Mesendoderm (in vitro differentiated cells): ENCODE data around the gene ACD.

Experiments used
- DNase-seq: peaks from one replicate; pipeline ENCODE4 v3.0.0; 2013
- H2AK5ac ChIP-seq: 2 replicates; pipeline ENCODE4 v1.6.1; 2013; ENCODE audit warnings: low read length, inconsistent platforms
- H2BK120ac ChIP-seq: 2 replicates; pipeline ENCODE4 v1.6.1; 2013; ENCODE audit warnings: low read depth, mild to moderate bottlenecking, low read length, moderate library complexity, mixed read lengths
- H2BK15ac ChIP-seq: replicated peaks from 2 replicates; pipeline ENCODE4 v1.6.1; 2013; ENCODE audit warnings: low read depth, mild to moderate bottlenecking, moderate library complexity
- H2BK5ac ChIP-seq: 2 replicates; pipeline ENCODE4 v1.6.1; 2013; ENCODE audit warnings: low read length, inconsistent platforms
- H3K18ac ChIP-seq: 2 replicates; pipeline ENCODE4 v1.6.1; 2013; ENCODE audit warnings: mild to moderate bottlenecking, low read length, mixed read lengths
- H3K23ac ChIP-seq: one replicate; pipeline ENCODE4 v1.6.1; 2013; ENCODE audit warnings: low read length
- H3K27ac ChIP-seq: 2 replicates; pipeline ENCODE4 v1.5.1; 2013; ENCODE audit warnings: low read depth, mild to moderate bottlenecking, inconsistent platforms, low read length, moderate library complexity
- H3K27me3 ChIP-seq: 2 replicates; pipeline ENCODE4 v1.6.1; 2013; ENCODE audit warnings: low read length, control low read depth, mild to moderate bottlenecking, inconsistent platforms; ENCODE audit not compliant: insufficient read depth, poor library complexity
- H3K36me3 ChIP-seq: 2 replicates; pipeline ENCODE4 v1.6.1; 2013; ENCODE audit warnings: low read length, inconsistent platforms; ENCODE audit not compliant: control insufficient read depth, insufficient read depth
- H3K4ac ChIP-seq: one replicate; pipeline ENCODE4 v1.6.1; 2013; ENCODE audit warnings: low read depth, mild to moderate bottlenecking, low read length, moderate library complexity
- H3K4me1 ChIP-seq: 2 replicates; pipeline ENCODE4 v1.6.1; 2013; ENCODE audit warnings: low read depth, low read length, inconsistent platforms; ENCODE audit not compliant: control insufficient read depth
- H3K4me2 ChIP-seq: 2 replicates; pipeline ENCODE4 v1.6.1; 2013; ENCODE audit warnings: low read length
- H3K4me3 ChIP-seq: 2 replicates; pipeline ENCODE4 v1.5.1; 2013; ENCODE audit warnings: mild to moderate bottlenecking, low read length
- H3K56ac ChIP-seq: one replicate; pipeline ENCODE4 v1.6.1; 2013; ENCODE audit warnings: low read length
- H3K79me1 ChIP-seq: 2 replicates; pipeline ENCODE4 v1.6.1; 2013; ENCODE audit warnings: low read length, inconsistent platforms
- H3K79me2 ChIP-seq: 2 replicates; pipeline ENCODE4 v1.6.1; 2013; ENCODE audit warnings: mild to moderate bottlenecking, low read length; ENCODE audit not compliant: control insufficient read depth, insufficient read depth
- H3K9ac ChIP-seq: 2 replicates; pipeline ENCODE4 v1.6.1; 2013; ENCODE audit warnings: low read length, inconsistent platforms
- H4K5ac ChIP-seq: one replicate; pipeline ENCODE4 v1.6.1; 2013; ENCODE audit warnings: low read length
- H4K8ac ChIP-seq: one replicate; pipeline ENCODE4 v1.6.1; 2013; ENCODE audit warnings: low read depth, mild to moderate bottlenecking, control low read depth, low read length, moderate library complexity
- WGBS: extraction: QIAGEN DNeasy Blood & Tissue Kit; methylation state at CpG from one replicate; pipeline ENCODE4 v1.1.7; 2013; ENCODE audit warnings: low lambda C conversion rate, missing lambda C conversion rate; ENCODE audit not compliant: insufficient coverage; ENCODE audit errors: extremely low coverage; 5-methylcytosine and 5-hydroxymethylcytosine counted together

Gene ACD

DNA sequence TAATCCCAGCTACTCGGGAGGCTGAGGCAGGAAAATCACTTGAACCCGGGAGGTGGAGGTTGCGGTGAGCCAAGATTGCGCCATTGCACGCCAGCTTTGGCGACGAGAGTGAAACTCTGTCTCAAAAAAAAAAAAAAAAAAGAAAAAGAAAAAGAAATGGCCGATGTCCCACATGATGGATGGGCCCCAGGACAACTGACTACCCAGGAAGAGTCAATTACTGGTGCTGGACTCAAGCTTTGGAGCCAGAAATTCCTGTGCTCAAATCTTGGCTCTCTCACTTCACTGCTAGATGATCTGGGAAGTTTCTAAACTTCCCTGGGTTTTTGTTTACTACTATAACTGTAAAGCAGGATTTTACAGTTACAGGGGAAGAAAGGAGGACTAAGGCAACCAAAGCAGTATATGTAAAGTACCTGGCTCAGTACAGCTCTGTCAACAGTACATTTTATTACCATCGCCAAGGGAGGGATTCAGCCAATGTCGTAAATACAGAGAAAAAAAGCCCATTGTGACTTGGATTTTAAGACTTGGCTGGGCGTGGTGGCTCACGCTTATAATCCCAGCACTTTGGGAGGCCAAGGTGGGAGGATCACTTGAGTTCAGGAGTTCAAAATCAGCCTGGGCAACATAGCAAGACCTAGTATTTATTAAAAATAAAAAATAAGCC lies 18.4 kb upstream of the ACD start:
- H3K36me3 ChIP-seq = no peaks in the 10 kb centered on the region
- no CpG with 5 or more reads among the region's 12 CpGs for WGBS
- no peak overlapping the region for H3K56ac ChIP-seq

DNA sequence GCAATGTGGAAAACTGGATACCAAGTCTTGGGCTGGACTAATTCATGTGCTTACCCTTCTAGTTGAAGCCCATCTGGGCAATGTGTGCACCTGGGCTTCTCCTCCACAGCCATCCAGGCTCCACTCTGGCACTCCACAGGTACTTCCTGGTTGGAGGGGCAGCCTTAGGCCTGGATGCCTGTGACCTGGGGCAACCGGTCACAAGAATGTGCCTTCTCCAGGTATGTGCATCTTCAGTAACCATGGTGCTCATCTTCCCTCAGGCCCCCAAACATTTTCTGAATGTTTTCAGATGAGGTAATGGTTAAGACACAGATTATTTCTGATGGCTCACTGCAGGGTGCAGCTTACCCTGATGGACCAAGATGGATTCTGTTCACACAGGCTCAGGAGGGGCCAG lies 17.7 kb upstream of the ACD start:
- no peak overlapping the region for H3K9ac ChIP-seq
- H3K79me2 ChIP-seq = no peaks in the 10 kb centered on the region
- no peaks in the 10 kb centered on the region for H3K36me3 ChIP-seq
- H3K4me2 ChIP-seq = no peak overlapping the region
- H2AK5ac ChIP-seq = no peak overlapping the region
- no peaks in the 10 kb centered on the region for H3K4me1 ChIP-seq
- H4K5ac ChIP-seq = no peak overlapping the region
- H2BK120ac ChIP-seq = no peak overlapping the region
- no peak overlapping the region for H3K18ac ChIP-seq
- no peak overlapping the region for H3K4me3 ChIP-seq
- H3K23ac ChIP-seq = no peak overlapping the region
- H2BK15ac ChIP-seq = no peak overlapping the region
- H3K56ac ChIP-seq = no peak overlapping the region
- H3K79me1 ChIP-seq = no peaks in the 10 kb centered on the region
- no peak overlapping the region for H2BK5ac ChIP-seq
- no CpG with 5 or more reads among the region's 1 CpG for WGBS
- H3K4ac ChIP-seq = no peak overlapping the region
- H3K27ac ChIP-seq = no peak overlapping the region
- DNase-seq = peak; percentile 98
- H4K8ac ChIP-seq = no peak overlapping the region
- no peaks in the 10 kb centered on the region for H3K27me3 ChIP-seq

More for the DNA sequence above, 18.4 kb upstream of the ACD start:
- Histone ChIP-seq H3K23ac (no peak overlapping the region), H2BK15ac (no peak overlapping the region), H3K79me2 (no peaks in the 10 kb centered on the region), H2BK120ac (no peak overlapping the region), H3K4me2 (no peak overlapping the region), H3K4me3 (no peak overlapping the region), H4K8ac (no peak overlapping the region), H2AK5ac (no peak overlapping the region), H3K27ac (no peak overlapping the region), H3K9ac (no peak overlapping the region), H3K27me3 (no peaks in the 10 kb centered on the region), H3K18ac (no peak overlapping the region), H4K5ac (no peak overlapping the region), H3K4me1 (no peaks in the 10 kb centered on the region), H3K4ac (no peak overlapping the region), H2BK5ac (no peak overlapping the region), H3K79me1 (no peaks in the 10 kb centered on the region)
- no peak for DNase-seq

DNA sequence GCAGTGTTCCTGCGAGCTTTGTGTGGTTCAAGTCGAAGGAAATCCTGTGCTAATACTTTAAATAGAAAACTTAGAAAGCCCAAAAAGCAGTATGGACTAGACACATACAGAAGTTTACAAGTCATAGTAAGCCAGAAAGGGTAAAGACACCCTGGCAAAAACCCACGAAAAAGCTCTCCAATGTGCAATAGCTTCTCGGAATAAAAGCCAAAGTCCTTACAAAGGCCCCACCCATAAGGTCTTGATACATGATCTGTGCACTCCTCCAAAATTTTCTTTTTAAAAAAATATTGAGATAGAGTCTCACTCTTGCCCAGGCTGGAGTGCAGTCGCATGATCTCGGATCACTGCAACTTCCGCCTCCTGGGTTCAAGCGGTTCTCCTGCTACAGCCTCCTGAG lies 16.9 kb upstream of the ACD start:
- Histone ChIP-seq H3K4ac (no peak overlapping the region), H3K9ac (no peak overlapping the region), H2BK120ac (no peak overlapping the region), H3K4me1 (no peaks in the 10 kb centered on the region), H3K79me2 (no peaks in the 10 kb centered on the region), H3K79me1 (no peaks in the 10 kb centered on the region), H3K56ac (no peak overlapping the region), H3K4me3 (no peak overlapping the region), H3K27me3 (no peaks in the 10 kb centered on the region), H3K4me2 (no peak overlapping the region), H3K23ac (no peak overlapping the region), H3K36me3 (no peaks in the 10 kb centered on the region), H2AK5ac (no peak overlapping the region), H2BK15ac (no peak overlapping the region), H2BK5ac (no peak overlapping the region), H4K8ac (no peak overlapping the region), H3K27ac (no peak overlapping the region), H4K5ac (no peak overlapping the region), H3K18ac (no peak overlapping the region)
- DNase-seq = no peak
- no CpG with 5 or more reads among the region's 8 CpGs for WGBS

DNA sequence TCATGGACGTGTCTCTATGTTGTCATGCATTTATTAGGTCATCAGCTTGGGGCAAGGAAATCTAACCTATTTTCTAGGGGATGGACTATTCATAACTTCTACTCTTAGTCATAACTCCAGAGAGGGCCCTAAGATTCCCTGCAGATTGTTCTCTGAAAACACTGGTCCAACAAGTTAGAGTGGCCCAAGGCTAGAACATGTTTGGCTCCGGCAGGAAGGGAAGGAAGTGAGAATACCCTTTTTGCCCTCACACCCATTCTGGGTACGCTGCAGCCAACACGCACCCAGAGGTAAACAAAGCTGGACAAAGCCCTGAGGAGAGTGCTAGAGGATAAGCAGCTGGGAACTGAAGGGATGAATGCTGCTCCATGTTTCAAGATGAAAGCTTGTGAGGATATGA lies 16.5 kb upstream of the ACD start:
- H3K27ac ChIP-seq = no peak overlapping the region
- H2BK120ac ChIP-seq = no peak overlapping the region
- no peak overlapping the region for H2AK5ac ChIP-seq
- H4K5ac ChIP-seq = no peak overlapping the region
- H2BK5ac ChIP-seq = no peak overlapping the region
- no peaks in the 10 kb centered on the region for H3K36me3 ChIP-seq
- H3K23ac ChIP-seq = no peak overlapping the region
- no peak overlapping the region for H3K4me2 ChIP-seq
- H4K8ac ChIP-seq = no peak overlapping the region
- no CpG with 5 or more reads among the region's 4 CpGs for WGBS
- H3K79me2 ChIP-seq = no peaks in the 10 kb centered on the region
- H3K56ac ChIP-seq = no peak overlapping the region
- DNase-seq = no peak
- H2BK15ac ChIP-seq = no peak overlapping the region
- H3K4me3 ChIP-seq = no peak overlapping the region
- no peaks in the 10 kb centered on the region for H3K79me1 ChIP-seq
- H3K9ac ChIP-seq = no peak overlapping the region
- no peaks in the 10 kb centered on the region for H3K27me3 ChIP-seq
- no peaks in the 10 kb centered on the region for H3K4me1 ChIP-seq
- no peak overlapping the region for H3K18ac ChIP-seq
- no peak overlapping the region for H3K4ac ChIP-seq

DNA sequence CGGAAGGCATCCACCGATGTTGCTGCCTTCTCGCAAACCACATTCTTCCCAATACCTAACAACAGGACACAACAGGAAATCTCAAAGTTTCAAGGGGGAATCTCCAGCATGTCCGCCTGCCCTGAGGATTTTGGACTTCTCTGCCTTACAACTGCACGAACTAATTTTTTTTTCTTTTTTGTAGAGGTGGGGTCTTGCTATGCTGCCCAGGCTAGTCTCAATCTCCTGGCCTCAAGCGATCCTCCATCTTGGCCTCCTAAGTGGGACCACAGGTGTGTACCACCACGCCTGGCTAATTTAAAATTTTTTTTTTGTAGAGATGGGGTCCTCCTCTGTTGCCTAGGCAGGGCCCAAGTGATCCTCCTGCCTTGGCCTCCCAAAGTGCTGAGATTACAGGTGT lies 15.9 kb upstream of the ACD start:
- Histone ChIP-seq H2AK5ac (no peak overlapping the region), H3K79me2 (no peaks in the 10 kb centered on the region), H3K56ac (no peak overlapping the region), H3K18ac (no peak overlapping the region), H3K79me1 (no peaks in the 10 kb centered on the region), H2BK15ac (no peak overlapping the region), H3K36me3 (no peaks in the 10 kb centered on the region), H2BK5ac (no peak overlapping the region), H3K4me1 (no peaks in the 10 kb centered on the region), H4K8ac (no peak overlapping the region), H3K23ac (no peak overlapping the region), H3K27ac (no peak overlapping the region), H3K4me3 (no peak overlapping the region), H4K5ac (no peak overlapping the region), H2BK120ac (no peak overlapping the region), H3K9ac (no peak overlapping the region), H3K4me2 (no peak overlapping the region), H3K4ac (no peak overlapping the region), H3K27me3 (no peaks in the 10 kb centered on the region)
- no CpG with 5 or more reads among the region's 7 CpGs for WGBS
- DNase-seq = no peak

DNA sequence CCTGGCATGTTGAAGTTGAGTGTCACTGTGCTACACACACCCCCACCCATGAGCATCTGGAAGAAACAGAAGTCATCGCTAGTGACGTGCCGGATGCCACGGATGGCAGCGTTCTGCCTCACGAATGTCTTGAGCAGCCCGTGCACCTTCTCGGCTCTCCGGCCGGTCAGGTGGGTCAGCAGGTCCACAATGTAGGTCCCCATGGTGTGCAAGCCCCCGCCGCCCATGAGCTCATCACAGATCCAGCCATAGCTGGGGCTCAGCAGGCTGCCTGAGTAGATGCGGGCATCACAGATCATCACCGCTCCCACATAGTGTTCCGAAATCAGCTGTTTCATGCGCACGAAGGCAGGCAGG lies 15.5 kb upstream of the ACD start:
- H3K23ac ChIP-seq = no peak overlapping the region
- H3K4me2 ChIP-seq = no peak overlapping the region
- no peaks in the 10 kb centered on the region for H3K36me3 ChIP-seq
- no peak overlapping the region for H2BK5ac ChIP-seq
- H2BK120ac ChIP-seq = no peak overlapping the region
- no peak overlapping the region for H3K4me3 ChIP-seq
- no peak for DNase-seq
- H3K79me1 ChIP-seq = no peaks in the 10 kb centered on the region
- no peak overlapping the region for H3K56ac ChIP-seq
- no CpG with 5 or more reads among the region's 17 CpGs for WGBS
- H3K18ac ChIP-seq = no peak overlapping the region
- no peak overlapping the region for H2BK15ac ChIP-seq
- no peaks in the 10 kb centered on the region for H3K27me3 ChIP-seq
- H2AK5ac ChIP-seq = no peak overlapping the region
- H3K27ac ChIP-seq = no peak overlapping the region
- H4K5ac ChIP-seq = no peak overlapping the region
- H3K4ac ChIP-seq = no peak overlapping the region
- no peak overlapping the region for H3K9ac ChIP-seq
- no peak overlapping the region for H4K8ac ChIP-seq
- H3K79me2 ChIP-seq = no peaks in the 10 kb centered on the region
- H3K4me1 ChIP-seq = no peaks in the 10 kb centered on the region
